GM18870 (cell line): ENCODE results near the gene AAR2.

Experiments
- ATAC-seq: cut with Tn5 transposase; IDR thresholded peaks from one replicate; pipeline ENCODE4 v1.9.1; 2021; ENCODE audit warnings: moderate library complexity; ENCODE audit not compliant: unreplicated experiment

The AAR2 gene

DNA sequence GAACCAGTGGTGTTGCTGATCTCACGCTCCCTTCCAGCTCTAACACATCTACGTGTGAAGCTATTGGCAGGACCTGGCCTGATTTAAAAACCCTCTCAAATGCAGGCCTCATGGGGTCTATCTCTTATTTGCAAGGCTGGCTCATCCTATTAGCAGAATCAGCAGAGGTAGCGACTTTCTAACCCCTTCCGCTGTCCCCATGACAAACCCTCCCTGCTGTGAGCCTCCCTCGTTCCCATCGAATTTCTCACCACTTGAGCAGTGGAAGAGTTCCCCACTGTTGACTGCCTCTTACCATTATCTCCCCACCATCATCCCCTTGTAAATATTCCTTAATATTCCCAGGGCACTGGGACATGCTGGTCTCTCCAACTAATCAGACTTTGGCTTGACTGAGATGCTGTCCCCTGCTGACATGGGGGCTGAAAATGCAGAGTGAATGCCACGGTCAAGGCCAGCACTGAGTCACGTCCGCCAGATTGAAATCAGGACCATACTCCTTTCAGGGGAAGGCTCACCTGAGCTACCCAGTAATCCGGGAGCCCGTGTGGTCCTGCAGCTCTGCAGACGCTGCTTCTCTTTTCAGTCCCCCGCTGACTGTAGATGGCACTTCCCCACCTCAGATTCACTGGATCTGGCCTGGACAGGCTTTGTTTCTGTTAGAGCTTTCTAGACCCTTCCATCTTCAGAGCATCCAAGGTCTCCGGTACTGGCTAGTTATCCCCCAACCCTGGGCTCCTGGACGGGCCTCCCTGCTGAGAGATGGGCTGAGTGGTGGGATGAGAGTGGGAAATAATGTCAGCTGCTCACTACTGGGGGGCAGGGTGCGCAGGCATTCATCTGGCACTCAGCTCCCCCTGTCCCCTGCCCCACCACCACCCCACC lies 23.1 kb downstream of the AAR2 start:
- no peak for ATAC-seq

DNA sequence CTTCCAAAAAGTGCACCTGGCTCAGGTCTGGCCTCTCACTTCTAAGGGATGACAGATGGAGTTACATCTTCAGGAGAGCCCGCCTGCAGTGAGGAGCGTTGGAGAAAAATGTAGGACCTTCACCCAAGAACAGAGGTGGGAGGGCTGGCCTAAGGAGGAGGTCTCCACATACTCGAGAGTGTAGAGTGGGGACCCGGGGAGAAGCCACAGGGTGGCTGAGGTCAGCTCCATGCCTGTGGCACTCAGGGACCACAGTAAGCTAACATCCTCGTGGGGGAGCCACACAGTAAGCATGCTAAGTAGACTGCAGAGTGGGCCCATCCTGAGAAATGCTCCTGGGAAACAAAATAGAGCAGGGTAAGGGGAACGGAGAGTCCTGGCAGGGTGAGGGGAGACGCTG lies 24.0 kb downstream of the AAR2 start:
- no peak for ATAC-seq

DNA sequence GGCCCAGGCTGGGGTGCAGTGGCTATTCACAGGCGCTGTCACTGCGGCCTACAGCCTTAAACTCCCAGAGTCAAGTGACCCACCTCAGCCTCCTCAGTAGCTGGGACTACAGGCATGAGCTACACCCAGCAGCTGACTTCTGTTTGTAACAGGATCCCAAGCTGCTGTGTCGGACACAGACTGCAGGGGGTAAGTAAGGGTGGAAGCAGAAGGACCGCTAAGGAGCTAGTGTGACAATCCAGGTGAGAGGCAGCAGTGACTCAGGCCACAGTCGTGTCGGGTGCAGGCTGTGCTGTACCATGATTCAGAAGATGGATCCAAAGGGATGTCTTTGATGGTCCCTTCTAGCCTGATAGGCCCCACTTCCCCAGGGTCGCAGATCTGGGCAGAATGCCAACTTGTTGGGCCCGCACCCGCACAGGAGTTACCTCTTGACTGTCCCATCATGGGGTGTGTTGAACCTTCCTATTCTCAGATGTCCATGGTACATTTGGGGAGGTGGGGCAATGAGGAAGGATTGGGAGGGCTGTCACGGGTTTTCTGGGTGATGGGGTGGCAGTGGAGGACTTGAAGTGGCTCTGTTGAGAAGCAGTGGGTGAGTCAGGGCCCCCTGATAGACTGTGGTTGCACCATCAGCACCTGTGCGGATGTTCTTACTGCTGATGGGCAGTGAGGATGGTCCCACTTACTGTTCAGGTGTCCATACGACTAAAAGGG lies 25.3 kb downstream of the AAR2 start:
- no peak for ATAC-seq

DNA sequence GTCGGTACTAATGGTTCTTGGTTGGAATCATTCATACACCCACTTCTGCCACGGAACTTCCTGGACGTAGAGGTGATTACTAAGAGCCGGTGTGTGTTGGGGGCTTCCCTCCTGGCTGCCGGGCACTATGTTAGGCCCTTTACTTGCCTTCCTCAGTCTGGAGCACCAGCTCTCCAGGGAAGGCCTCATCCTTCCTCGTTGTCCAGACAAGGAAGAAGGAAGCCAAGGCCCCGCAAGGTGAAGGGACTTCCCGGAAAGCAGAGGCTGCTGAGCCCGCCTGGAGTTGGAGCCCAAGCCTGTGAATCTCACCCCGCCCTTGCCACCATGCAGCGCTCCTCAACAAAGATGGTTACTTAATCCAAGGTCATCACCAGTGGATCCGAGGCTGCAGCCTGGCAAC lies 26.2 kb downstream of the AAR2 start:
- no peak for ATAC-seq

DNA sequence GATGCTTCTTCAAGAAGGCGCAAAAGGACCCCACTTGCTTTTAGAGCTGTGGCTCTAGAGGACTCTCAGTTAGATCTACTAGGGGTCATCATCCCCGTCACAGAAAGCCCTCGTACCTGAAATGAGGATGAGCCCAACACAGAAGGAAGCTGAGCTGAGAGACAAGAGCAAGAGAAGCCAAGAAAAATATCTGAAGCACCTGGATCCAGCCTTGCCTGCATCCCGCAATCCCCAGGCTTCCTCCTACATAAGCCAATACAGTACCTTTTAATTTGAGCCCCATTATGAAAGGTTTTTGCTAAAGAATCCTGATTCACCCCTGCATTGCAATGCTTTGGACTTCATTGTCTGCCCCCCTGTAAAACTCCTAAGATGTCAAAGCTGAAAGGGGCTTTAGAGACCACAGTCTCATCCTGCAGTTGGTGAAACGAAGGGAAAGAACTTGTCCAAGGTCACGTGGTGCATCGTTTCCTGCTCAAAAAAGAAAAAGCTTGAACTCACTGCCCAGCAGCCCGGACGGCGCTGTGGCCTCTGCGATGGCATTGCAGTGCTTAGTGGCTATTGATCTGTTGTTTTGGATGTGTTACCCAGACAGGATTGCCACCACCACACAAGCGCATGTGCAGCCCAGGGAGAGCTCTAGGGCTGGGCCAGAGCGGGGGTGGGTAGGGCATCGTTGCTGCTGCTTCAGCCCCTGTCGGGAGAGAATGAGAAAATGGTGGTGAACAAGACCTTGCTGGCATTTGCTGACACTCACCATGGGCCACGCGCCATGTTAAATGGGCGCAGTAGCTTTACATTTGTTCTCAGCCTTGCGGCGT lies 28.4 kb downstream of the AAR2 start:
- no peak for ATAC-seq

DNA sequence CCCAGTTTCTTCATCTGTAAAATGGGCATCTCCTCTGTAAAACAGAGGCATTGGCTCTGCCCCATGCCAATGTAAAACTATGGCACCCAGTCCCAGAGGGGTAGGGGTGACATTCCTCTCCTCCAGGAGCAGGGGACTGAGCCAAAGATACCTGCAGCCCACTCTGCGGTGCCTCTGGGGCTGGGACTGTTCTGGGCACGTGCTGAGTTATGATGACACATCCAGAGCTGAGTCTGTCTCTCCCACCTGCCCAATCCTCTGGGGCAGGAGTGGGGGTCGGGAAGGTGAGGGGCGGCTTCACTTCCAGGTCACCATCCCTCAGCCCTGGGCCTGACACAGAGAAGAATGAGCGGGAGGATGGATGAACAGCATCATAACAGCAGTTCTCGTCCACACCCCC lies 29.9 kb downstream of the AAR2 start:
- no peak for ATAC-seq

DNA sequence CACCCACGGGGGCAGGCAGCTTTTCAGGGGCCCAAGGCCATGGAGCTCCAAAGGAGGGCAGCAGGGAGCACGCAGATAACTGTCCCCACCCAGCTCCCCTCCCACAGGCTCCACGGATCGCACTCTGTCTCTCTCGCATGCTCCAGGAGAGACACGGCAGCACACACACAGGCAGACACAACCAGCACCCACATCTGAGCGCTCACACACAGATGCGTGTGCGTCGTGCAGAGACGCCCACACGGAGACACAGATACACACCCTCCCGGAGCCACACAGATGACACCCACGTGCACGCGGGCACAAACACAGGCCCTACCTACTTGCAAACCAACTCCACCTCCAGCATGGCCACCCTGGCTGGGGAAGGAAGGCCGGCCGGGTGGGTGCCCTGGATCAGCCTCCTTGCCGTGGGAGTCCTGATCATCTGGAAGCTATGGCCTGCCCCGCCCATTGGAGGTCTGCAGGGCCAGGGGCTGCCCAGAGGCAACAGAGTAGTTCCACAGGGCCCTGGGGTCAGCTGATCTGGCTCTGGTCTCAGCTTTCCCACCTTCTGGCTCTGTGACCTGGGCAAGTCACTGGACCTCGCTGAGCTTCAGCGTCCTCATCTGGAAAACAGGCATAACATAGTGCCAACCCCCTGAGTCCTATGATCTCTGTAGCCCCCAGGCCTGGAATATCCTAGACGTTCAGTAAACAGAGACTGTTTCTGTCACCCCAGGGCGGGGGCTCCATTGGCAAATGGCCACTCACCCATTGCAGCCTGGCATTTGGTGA lies 31.5 kb downstream of the AAR2 start:
- no peak for ATAC-seq

DNA sequence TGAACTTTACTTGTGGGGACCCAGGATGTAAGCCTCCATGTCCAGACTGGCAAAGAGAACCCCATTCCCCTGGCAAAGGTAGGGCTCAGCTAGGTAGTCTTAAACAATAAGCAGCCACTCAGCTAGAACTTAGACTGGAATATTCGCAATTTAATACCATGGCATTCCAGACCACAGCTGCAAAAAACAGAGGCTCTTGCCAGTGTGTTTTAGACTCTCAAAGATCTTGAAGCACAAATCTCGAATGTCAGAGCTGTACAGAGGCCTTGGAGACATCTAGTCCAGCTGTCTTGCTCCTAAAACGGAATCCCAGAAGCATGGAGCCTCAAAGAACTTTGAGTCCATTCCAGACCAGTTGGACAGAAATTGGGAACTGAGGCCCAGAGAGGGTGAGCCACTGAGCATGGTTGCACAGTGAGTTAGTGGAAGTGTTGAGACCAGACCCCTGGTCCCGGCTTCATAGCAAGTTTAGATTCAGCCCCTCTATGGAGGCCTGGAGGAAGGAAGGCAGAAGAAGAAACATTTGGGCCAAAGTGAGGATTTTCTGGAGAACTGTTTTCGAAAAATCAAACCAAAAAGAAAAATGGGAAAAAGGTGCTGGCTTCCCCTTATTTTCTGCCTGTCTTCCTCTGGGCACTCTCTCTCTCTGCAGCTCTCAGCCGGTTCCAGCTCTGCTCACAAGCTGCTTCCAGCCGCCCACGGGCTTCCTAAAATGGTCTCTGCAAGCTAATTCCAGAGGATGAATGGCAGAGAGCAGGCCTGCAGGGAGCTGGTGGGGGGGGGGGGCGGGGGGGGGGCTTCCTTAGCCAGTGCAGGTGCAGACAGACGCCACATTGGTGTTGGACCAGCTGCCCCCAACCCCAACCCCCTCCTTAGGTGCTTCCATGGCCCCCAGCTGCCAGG lies 32.4 kb downstream of the AAR2 start:
- no peak for ATAC-seq

DNA sequence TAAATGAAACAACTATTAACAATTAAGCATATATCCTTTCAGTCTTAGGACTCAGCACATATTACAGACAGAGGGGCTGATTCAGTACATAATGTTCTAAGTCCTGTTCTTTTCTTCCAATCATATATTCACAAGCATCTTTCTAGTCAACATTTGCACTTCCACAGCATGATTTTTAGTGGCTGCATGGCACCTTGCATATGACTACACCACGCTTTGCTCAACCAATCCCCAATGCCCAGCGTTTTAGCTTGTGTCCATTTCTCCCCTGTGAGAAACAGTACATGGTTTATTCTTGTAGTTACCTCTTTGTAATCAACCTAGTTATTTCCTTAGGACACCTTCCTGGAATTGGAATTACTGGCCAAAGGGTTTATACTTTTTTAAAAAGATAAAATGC lies 33.2 kb downstream of the AAR2 start:
- ATAC-seq, result no peak

DNA sequence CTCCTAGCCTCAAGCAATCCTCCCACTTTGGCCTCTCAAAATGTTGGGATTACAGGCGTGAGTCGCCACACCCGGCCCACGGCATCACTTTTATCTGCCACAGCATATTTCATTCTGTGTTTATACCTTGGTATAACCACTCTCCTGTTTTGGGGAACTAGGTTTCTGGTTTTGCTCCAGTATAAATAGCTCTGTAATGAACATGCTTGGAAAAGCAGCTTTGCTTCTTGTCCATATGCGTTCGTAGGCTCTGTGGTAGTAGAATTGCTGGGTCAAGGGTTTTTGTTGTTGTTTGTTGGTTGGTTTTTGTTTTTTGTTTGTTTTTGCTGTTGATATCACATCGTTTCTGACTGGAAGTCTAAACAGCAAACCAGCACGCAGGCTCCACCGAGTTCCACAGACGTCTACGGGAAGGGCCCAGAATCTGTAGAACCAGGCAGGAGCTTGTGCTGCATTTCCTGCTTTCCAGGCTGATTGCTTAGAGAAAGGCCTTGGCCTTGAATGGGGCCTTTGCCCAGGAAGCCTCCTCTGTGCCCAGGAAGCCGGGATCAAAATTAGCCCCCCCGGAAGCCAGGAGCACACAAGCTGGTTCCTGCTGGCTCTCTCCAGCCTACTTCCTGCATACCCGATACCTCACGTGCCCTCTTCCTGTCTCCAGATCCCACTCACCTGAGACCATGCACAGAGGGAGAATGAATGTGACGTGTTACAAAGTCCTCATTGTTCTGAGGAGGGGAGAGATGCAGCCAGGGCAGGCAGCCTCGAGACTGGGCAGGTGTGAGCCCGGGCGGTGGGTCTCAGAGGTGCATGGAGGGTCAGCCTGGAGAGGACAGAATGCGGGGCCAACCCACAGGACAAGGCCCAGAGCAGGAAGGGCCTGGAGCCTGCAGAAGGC lies 34.7 kb downstream of the AAR2 start:
- ATAC-seq, result no peak

DNA sequence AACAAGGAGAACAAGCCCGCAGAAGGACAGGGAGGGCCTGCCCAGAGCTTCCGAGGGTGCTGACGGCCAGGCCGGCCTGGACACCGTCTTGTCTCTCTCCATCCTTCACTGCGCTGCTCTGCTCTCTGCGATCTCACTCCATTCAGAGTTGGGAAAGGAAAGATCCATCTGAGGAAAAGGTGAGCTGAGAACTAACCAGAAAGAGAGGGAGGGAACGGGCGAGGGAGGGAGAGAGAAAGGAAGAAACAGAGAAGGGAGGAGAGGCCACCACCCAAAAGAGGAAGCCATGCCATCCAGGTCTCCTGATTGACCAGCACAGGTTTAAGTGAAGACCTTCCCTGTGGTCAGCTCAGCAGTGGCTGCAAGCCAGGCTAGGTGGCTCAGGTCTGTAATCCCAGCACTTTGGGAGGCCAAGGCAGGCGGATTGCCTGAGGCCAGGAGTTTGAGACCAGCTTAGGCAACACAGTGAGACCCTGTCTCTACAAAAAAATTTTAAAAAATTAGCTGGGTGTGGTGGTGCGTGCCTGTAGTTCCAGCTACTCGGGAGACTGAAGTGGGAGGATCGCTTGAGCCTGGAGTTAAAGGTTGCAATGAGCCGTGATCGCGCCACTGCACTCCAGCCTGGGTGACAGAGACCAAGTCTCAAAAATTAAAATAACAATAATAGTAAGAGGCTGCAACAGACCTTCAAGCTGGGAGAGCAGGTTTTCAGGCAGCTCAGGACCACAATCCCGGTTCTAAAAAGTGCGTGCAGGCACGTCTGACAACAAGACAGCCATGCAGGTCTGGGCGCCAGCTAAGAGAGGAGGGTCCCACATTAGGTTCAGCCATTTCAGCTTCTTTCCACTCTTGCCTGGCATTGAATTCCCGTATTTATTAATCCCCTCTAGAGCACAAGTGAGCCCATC lies 35.6 kb downstream of the AAR2 start:
- ATAC-seq, result no peak

DNA sequence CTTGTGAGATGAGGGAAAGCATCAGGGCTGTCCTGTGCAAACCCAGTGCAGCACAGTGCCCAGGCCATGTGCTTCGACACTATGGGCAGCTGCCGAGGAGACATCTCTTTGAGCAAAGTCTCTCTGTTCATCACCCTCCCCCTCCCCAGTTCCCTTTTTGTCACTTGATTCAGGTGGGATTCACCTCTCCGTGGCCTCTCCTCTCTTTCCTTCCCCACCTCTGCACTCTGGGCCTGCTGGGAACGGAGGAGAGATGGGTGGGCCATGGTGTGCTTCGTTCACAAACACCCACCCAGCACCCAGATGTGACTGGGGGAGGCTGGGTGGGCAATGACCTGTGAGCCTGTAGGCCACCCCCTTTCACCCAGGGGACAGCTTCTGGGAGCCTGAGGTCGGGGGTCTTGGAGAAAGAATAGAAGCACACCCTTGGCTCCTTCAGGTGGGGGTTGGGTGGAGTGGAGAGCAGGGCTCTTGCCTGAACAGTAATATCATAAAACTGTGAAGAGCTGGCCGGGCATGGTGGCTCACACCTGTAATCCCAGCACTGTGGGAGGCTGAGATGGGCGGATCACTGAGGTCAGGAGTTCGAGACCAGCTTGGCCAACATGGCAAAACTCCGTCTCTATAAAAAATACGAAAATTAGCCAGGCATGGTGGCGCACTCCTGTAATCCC lies 36.4 kb downstream of the AAR2 start:
- ATAC-seq, result no peak

DNA sequence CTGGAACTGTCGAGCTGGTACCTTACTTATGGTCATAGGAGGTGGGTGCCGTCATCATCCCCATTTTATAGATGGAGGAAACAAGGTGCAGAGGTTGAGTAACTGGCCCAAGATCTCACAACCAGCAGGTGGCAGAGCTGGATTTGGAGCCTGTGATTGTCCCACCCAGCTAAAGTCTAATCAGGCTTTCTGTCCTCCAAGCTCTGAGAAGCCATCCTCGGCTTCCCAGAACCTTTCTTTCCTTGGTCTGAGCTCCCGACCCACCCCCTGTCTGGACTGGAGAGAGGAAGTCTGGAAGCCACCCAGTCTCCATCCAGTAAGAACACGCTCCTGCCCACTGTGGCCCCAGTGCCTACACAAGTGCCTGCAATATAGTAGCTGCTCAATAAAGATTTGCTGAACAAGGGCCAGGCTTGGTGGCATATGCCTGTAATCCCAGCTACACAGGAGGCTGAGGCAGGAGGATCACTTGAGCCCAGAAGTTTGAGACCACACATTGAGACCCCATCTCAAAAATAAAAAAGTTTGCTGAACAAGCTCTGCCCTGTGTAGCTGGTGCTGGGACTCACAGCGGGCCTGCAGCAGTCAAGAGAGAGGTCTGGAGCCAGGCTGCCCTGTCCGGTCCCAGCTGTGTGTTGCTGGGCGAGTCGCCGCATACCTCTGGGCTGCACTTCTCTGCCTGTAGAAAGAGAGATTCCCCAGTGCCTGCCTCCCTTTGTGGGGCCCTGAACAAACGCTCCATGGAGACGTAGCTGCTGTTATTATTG lies 37.3 kb downstream of the AAR2 start:
- ATAC-seq, result no peak

DNA sequence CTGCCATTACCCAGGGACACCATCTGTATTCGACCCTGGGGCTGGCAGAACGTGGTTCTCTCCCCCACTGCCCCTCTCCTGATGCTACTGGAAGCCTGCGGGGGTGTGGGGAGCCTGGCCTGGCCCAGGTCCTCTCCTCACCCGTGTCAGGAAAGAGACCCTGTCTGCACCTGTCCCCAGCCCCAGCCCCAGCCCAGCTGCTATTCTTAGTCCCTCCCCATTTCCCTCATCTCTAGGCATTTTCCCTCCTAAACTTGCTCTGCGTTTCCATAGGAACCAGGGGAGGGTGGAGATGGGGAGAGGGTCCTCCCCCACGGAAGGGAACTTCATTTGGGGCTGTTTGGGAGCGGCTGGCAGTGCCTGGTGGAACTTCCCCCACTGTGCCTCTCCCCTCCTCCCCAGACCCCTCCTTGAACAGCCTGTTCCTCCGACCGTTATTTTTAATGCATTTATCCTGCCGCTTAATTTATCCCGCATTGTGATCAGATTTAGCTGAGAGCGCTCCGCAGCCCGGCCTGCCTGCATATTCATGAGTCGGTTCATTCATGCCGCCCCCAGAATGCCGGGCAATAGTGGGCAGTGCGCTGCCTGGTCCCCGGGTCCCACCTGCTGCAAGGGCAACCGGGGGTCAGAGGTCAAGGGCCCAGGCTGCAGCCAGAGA lies 38.0 kb downstream of the AAR2 start:
- ATAC-seq, result no peak

DNA sequence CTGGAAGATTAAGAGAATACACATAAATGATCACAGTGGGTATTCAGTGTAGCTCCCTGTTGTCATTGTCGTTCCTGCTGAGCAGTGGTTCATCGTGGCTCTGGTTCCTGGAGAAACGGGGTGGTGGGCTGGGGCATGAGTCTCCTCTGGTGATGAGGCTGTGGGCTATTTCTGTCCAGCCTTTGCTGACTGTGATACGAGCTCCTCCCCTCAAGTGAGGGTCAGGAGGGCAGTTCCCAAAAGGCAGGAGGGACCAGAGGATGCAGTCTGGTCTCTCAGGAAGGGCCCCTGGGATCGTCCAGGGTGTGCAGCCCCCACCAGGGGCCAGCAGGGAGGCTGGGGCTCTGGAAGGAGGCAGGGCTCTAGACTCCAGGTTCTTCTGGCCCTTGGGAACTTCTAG lies 38.7 kb downstream of the AAR2 start:
- no peak for ATAC-seq
